SK-N-SH treated with all-trans-retinoic acid at 6 μM for 48 hours (cell line): ENCODE data around the gene MRRF.

ENCODE experiments used
- GLIS3 ChIP-seq: fragments of 250-450 bp; sonication (Bioruptor Pico); IDR thresholded peaks from 2 replicates; pipeline ENCODE4 v1.5.0; 2020; ENCODE audit warnings: mild to moderate bottlenecking, moderate library complexity
- TCF4 ChIP-seq: fragments of 250-450 bp; sonication (Bioruptor Pico); IDR thresholded peaks from 2 replicates; pipeline ENCODE4 v1.8.0; 2021; ENCODE audit warnings: mild to moderate bottlenecking, moderate library complexity, borderline replicate concordance

- TF ChIP-seq TCF4 (CRISPR knock-in tag) (no peak), GLIS3 (CRISPR knock-in tag) (no peak)
Observed at GRCh38 chr9:122348791-122349190, 84.1 kb downstream of the MRRF start.
